HG02610 (cell line): ENCODE results near the gene ADAMTSL3.
"Not testable (repeated sequence)": the region's sequence is repeated elsewhere in the genome, so short reads cannot be mapped to it uniquely, and the experiment has no call there.

ENCODE experiments used
- ATAC-seq: cut with Tn5 transposase; IDR thresholded peaks from one replicate; pipeline ENCODE4 v1.9.1; 2021; ENCODE audit warnings: mild to moderate bottlenecking, moderate library complexity; ENCODE audit not compliant: unreplicated experiment

The ADAMTSL3 gene

GRCh38 chr15:84010246-84010645 lies 356.3 kb downstream of the ADAMTSL3 start:
- no peak for ATAC-seq

- no peak for ATAC-seq
Observed at GRCh38 chr15:84016371-84016770, 362.4 kb downstream of the ADAMTSL3 start.

GRCh38 chr15:84022516-84022915 lies 368.6 kb downstream of the ADAMTSL3 start:
- no peak for ATAC-seq

- ATAC-seq, result no peak
Observed at GRCh38 chr15:84023636-84024035, 369.7 kb downstream of the ADAMTSL3 start.

- ATAC-seq, result no peak
Observed at GRCh38 chr15:84033793-84034553, 380.1 kb downstream of the ADAMTSL3 start.

- no peak for ATAC-seq
Observed at GRCh38 chr15:84034578-84035398, 380.9 kb downstream of the ADAMTSL3 start.

- peak; percentile 48 for ATAC-seq
Observed at GRCh38 chr15:84035399-84035766, 381.5 kb downstream of the ADAMTSL3 start.

GRCh38 chr15:84037301-84037700 lies 383.4 kb downstream of the ADAMTSL3 start:
- no peak for ATAC-seq

GRCh38 chr15:84042434-84043056 lies 388.6 kb downstream of the ADAMTSL3 start:
- ATAC-seq, result not testable (repeated sequence)

- no peak for ATAC-seq
Observed at GRCh38 chr15:84046064-84046637, 392.2 kb downstream of the ADAMTSL3 start.

GRCh38 chr15:84049480-84049879 lies 395.6 kb downstream of the ADAMTSL3 start:
- ATAC-seq, result not testable (repeated sequence)

GRCh38 chr15:84050076-84050475 lies 396.2 kb downstream of the ADAMTSL3 start:
- no peak for ATAC-seq

- not testable (repeated sequence) for ATAC-seq
Observed at GRCh38 chr15:84051146-84051545, 397.2 kb downstream of the ADAMTSL3 start.

GRCh38 chr15:84054544-84054943 lies 400.6 kb downstream of the ADAMTSL3 start:
- peak; percentile 41 for ATAC-seq

- ATAC-seq, result no peak
Observed at GRCh38 chr15:84057714-84058331, 403.9 kb downstream of the ADAMTSL3 start.

- not testable (repeated sequence) for ATAC-seq
Observed at GRCh38 chr15:84063674-84064073, 409.8 kb downstream of the ADAMTSL3 start.

GRCh38 chr15:84068674-84069073 lies 414.8 kb downstream of the ADAMTSL3 start:
- ATAC-seq, result not testable (repeated sequence)

GRCh38 chr15:84078038-84078437 lies 424.1 kb downstream of the ADAMTSL3 start:
- ATAC-seq, result not testable (repeated sequence)

- not testable (repeated sequence) for ATAC-seq
Observed at GRCh38 chr15:84079325-84079884, 425.5 kb downstream of the ADAMTSL3 start.
